ENCODE data around the gene SMAD6.

The SMAD6 gene

DNA sequence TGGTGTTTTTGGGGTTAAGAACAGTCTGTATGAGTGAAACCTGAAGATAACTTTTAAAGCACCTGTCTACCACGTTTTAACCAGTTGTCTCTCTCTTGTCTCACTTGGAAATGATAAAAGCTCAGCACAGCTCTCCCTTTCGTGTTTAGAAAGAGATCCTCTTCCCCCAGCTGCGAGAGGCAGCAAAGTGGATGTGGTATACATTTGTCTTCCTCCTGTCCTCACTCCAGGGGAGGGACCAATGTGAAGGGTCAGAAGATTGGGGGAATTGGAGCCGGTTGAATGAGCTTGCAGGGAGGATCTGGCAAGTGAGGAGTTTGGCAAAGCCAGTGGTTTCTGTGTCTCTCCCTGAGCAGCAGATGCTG is 14.6 kb downstream of the SMAD6 start:
- no peaks in the 10 kb centered on the region for H3K27me3 ChIP-seq (ENCODE audit: insufficient read depth, low read depth)
- H3K27ac ChIP-seq: no peak overlapping the region
- H3K4me2 ChIP-seq: no peak overlapping the region
- H3K4me1 ChIP-seq (ENCODE audit: low read depth, poor library complexity, severe bottlenecking): peaks cover 6% of the 10 kb centered on the region
- no peaks in the 10 kb centered on the region for H3K79me2 ChIP-seq (ENCODE audit: insufficient read depth, low read depth)
- H3K9ac ChIP-seq: no peak overlapping the region
- H2AFZ ChIP-seq (ENCODE audit: low read depth): no peak overlapping the region
- no peaks in the 10 kb centered on the region for H3K36me3 ChIP-seq (ENCODE audit: insufficient read depth)
- no peaks in the 10 kb centered on the region for H4K20me1 ChIP-seq (ENCODE audit: insufficient read depth)
- no peak overlapping the region for H3K4me3 ChIP-seq (IDR thresholded peaks at IDR 0.05; ENCODE audit: insufficient read depth, low read depth, low read length)
- TF ChIP-seq, protein P1, sequence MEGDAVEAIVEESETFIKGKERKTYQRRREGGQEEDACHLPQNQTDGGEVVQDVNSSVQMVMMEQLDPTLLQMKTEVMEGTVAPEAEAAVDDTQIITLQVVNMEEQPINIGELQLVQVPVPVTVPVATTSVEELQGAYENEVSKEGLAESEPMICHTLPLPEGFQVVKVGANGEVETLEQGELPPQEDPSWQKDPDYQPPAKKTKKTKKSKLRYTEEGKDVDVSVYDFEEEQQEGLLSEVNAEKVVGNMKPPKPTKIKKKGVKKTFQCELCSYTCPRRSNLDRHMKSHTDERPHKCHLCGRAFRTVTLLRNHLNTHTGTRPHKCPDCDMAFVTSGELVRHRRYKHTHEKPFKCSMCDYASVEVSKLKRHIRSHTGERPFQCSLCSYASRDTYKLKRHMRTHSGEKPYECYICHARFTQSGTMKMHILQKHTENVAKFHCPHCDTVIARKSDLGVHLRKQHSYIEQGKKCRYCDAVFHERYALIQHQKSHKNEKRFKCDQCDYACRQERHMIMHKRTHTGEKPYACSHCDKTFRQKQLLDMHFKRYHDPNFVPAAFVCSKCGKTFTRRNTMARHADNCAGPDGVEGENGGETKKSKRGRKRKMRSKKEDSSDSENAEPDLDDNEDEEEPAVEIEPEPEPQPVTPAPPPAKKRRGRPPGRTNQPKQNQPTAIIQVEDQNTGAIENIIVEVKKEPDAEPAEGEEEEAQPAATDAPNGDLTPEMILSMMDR (conservative IDR thresholded peaks at IDR 0.05; ENCODE audit: low read depth, low read length): no peak

- Histone ChIP-seq H3K4me1 (ENCODE audit: low read depth, poor library complexity, severe bottlenecking) (peaks cover 6% of the 10 kb centered on the region), H3K27ac (no peak overlapping the region), H3K79me2 (ENCODE audit: insufficient read depth, low read depth) (no peaks in the 10 kb centered on the region), H3K4me2 (no peak overlapping the region), H3K9ac (no peak overlapping the region), H3K27me3 (ENCODE audit: insufficient read depth, low read depth) (no peaks in the 10 kb centered on the region), H3K36me3 (ENCODE audit: insufficient read depth) (no peaks in the 10 kb centered on the region), H2AFZ (ENCODE audit: low read depth) (no peak overlapping the region), H4K20me1 (ENCODE audit: insufficient read depth) (no peaks in the 10 kb centered on the region), H3K4me3 (IDR thresholded peaks at IDR 0.05; ENCODE audit: insufficient read depth, low read depth, low read length) (no peak overlapping the region)
- TF ChIP-seq, protein P1 (conservative IDR thresholded peaks at IDR 0.05; ENCODE audit: low read depth, low read length): no peak
These were observed 16.4 kb downstream of the SMAD6 start for GRCh38 chr15:66718220-66718988.

DNA sequence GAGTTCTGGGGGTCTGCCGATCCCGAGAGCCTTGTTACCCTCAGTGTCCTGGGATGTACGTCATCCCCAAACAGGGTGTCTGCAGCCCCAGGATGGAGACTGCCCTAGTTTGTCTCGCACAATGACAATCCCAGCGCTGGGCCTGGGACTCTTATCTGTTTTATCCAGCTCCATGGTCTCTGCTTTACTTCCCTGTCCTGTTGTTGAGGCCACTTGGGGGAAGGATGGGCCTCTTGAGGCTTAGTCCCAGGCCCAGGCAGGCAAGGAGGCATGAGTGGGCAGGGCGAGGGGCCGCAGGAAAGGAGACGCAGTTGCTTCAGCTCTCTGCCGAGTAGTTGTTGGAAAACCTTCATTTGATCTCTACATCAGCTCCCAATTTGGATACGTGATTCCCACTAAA is 17.4 kb downstream of the SMAD6 start:
- Histone ChIP-seq H3K9ac (no peak overlapping the region), H3K36me3 (ENCODE audit: insufficient read depth) (no peaks in the 10 kb centered on the region), H2AFZ (ENCODE audit: low read depth) (no peak overlapping the region), H3K4me3 (IDR thresholded peaks at IDR 0.05; ENCODE audit: insufficient read depth, low read depth, low read length) (no peak overlapping the region), H3K4me2 (no peak overlapping the region), H4K20me1 (ENCODE audit: insufficient read depth) (no peaks in the 10 kb centered on the region), H3K79me2 (ENCODE audit: insufficient read depth, low read depth) (no peaks in the 10 kb centered on the region), H3K27ac (no peak overlapping the region), H3K27me3 (ENCODE audit: insufficient read depth, low read depth) (no peaks in the 10 kb centered on the region), H3K4me1 (ENCODE audit: low read depth, poor library complexity, severe bottlenecking) (peaks cover 6% of the 10 kb centered on the region)
- TF ChIP-seq, protein P1 (conservative IDR thresholded peaks at IDR 0.05; ENCODE audit: low read depth, low read length): no peak

DNA sequence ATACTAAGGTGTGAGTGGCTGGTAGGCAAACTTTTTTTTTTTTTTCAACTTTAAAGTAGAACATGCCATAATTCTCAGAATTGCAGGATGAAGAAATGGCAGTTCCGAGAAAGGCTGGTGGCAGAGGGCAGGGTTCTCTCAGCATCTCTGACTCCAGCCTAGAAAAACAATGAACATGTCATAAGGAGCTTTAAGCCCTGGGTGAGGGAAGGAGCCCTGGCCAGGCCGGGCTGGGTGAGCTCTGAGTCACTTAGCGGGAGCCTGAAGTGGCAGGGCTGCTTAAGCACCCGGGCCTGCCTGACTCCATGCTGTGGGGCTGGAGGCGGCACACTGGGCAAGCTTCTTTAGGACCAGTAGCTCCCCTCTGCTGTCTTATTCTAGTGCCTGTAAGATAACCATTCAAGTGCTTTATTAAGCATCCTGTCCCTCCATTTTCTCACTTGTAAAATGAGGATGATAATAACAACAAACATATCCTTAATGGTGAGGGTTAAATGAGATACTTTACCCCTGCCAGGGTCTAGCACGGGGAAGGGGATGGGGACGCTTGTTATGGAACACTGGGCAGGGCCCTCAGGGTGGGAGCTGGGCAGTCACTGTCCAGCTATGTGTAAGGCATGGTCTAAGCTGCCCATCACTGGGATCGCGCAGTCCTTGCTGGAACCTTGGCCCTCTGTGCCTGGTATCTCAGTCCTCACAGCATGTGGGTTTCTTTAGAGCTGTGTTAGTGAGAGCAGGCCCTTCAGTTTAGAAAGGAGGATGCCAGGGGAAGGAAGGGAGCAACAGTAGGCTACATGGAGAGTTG is 18.4 kb downstream of the SMAD6 start:
- H3K79me2 ChIP-seq (ENCODE audit: insufficient read depth, low read depth): no peaks in the 10 kb centered on the region
- H2AFZ ChIP-seq (ENCODE audit: low read depth): no peak overlapping the region
- H3K4me2 ChIP-seq: no peak overlapping the region
- no peaks in the 10 kb centered on the region for H4K20me1 ChIP-seq (ENCODE audit: insufficient read depth)
- no peak overlapping the region for H3K9ac ChIP-seq
- no peaks in the 10 kb centered on the region for H3K36me3 ChIP-seq (ENCODE audit: insufficient read depth)
- peaks cover 6% of the 10 kb centered on the region for H3K4me1 ChIP-seq (ENCODE audit: low read depth, poor library complexity, severe bottlenecking)
- H3K4me3 ChIP-seq (IDR thresholded peaks at IDR 0.05; ENCODE audit: insufficient read depth, low read depth, low read length): no peak overlapping the region
- TF ChIP-seq, protein P1 (conservative IDR thresholded peaks at IDR 0.05; ENCODE audit: low read depth, low read length): no peak
- H3K27me3 ChIP-seq (ENCODE audit: insufficient read depth, low read depth): no peaks in the 10 kb centered on the region
- no peak overlapping the region for H3K27ac ChIP-seq

Measured in KMS-11 (cell line).